ENCODE data around the gene HOGA1. TPM values are rescaled to one million over a fixed set of nuclear protein-coding genes. Genes with fewer than 3 reads are reported as not detected.
A peak's percentile ranks its signal among the peaks of the same experiment; 100 is the strongest.
"Not testable (repeated sequence)": the region's sequence is repeated elsewhere in the genome, so short reads cannot be mapped to it uniquely, and the experiment has no call there.

Gene HOGA1
- total and polyA plus RNA-seq, 3 donors from 2014 or later: 0.25 to 1.5 (median 0.55) TPM

DNA sequence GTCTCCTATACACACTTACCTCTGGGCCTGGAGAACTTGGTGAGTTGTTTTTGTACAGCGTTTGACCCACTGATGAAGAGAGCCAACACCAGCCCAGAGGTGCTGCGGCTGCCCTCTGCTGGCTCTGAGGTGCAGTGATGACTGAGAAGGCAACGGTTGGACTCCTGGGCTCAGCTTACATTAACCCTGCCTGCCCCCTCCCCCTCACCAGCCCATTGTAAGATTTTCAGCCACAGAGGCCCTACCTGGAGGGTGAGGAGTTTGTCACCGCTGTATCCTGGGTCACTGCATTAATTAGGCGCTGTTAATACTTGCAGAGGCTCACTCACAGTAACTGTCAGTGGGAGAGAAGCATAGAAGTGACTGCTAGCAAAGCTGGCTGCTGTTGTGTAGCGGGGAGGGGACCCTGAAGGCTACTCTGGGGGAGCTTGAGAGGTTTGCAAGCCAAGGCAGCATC lies 30.6 kb upstream of the HOGA1 start:
- H3K9me3 ChIP-seq: no peaks in the 10 kb centered on the region
- TF ChIP-seq POLR2A (IDR thresholded peaks at IDR 0.05) (no peak), CTCF (IDR thresholded peaks at IDR 0.05) (peak; percentile 42 to 70 (median 51))
- H3K36me3 ChIP-seq (ENCODE audit: low read depth, missing control alignments): no peaks in the 10 kb centered on the region
- no peak overlapping the region for H3K4me3 ChIP-seq
- no peak overlapping the region for H3K27ac ChIP-seq
- WGBS, 2 donors: 21 to 22% methylated on average over 5 to 6 of the region's 6 CpGs
- intact Hi-C loops (cut with DNase I; ENCODE audit: low total_unique reads): no loop called here
- peaks cover 26% of the 10 kb centered on the region for H3K4me1 ChIP-seq
- DNase-seq: peak; percentile 77
- H3K27me3 ChIP-seq: no peaks in the 10 kb centered on the region

- not testable (repeated sequence) for H3K27me3 ChIP-seq
- WGBS, 2 donors: 85 to 96% methylated on average over 5 of the region's 5 CpGs
Observed at GRCh38 chr10:97554336-97554735, 29.9 kb upstream of the HOGA1 start.

DNA sequence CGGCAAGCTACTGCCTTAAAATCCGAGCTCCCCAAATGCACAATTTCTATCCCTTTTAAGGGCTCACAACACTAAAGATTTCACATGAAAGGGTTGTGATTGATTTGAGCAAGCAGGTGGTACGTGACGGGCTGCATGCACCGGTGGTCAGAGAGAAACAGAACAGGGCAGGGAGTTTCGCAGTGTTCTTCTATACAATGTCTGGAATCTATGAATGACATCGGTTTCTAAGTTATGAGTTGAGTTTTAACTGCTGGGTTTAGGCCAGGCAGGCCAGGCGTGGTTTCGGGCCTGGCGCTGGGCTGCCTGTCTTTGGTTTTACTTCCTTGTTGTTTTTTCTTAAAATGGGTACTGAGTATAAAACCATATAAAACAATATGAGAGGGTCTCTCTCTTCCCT lies 28.6 kb upstream of the HOGA1 start:
- H3K27ac ChIP-seq; H3K9me3 ChIP-seq; H3K4me3 ChIP-seq; intact Hi-C loops (cut with DNase I; ENCODE audit: low total_unique reads); H3K27me3 ChIP-seq; DNase-seq; H3K36me3 ChIP-seq (ENCODE audit: low read depth, missing control alignments): not testable (repeated sequence)
- WGBS, 2 donors: 77 to 78% methylated on average over 10 of the region's 10 CpGs
- H3K4me1 ChIP-seq: peaks cover 13% of the 10 kb centered on the region

More at GRCh38 chr10:97554336-97554735, 29.9 kb upstream of the HOGA1 start:
- intact Hi-C loops (cut with DNase I; ENCODE audit: low total_unique reads); H3K27ac ChIP-seq; H3K9me3 ChIP-seq; H3K36me3 ChIP-seq (ENCODE audit: low read depth, missing control alignments); DNase-seq; H3K4me3 ChIP-seq: not testable (repeated sequence)
- peaks cover 19% of the 10 kb centered on the region for H3K4me1 ChIP-seq

DNA sequence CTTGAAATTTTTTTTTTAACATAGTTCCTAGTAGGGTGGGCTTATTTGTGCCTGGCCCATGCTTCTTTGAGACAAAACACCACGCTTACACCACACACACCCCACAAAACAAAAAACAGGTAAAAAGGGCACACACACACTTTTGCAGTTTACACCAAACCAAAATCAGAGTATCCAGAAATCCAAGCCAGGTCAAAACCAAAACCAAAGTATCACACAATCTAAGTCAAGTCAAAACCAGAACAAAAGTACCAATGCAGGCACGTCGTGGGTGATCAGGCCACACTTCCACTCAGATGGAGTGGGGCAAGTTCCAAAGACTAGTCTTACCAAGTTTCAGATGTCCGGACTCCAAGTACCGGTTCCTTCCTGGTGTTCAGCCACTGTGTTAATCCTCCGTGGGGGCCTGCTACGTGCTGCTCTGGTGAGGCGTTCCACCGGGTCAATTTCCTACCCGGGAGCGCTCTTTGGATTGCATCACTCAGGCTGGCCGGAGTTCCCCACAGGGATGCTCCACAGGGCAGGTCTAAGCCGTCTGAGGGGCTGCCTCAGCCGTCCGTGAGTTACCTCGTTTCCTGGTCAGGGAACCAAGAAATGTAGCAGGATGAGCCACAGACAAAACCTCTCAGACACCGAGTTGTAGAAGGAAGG lies 23.3 kb upstream of the HOGA1 start:
- H3K27ac ChIP-seq; H3K4me3 ChIP-seq; DNase-seq; H3K27me3 ChIP-seq; intact Hi-C loops (cut with DNase I; ENCODE audit: low total_unique reads); H3K9me3 ChIP-seq; H3K4me1 ChIP-seq; H3K36me3 ChIP-seq (ENCODE audit: low read depth, missing control alignments): not testable (repeated sequence)
- WGBS, 2 donors: 76 to 90% methylated on average over 16 to 17 of the region's 17 CpGs

- 90 to 93% methylated on average over 12 of the region's 12 CpGs for WGBS, 2 donors
- intact Hi-C loops (cut with DNase I; ENCODE audit: low total_unique reads); H3K36me3 ChIP-seq (ENCODE audit: low read depth, missing control alignments); H3K9me3 ChIP-seq; H3K27ac ChIP-seq; H3K27me3 ChIP-seq; DNase-seq; H3K4me1 ChIP-seq; H3K4me3 ChIP-seq: not testable (repeated sequence)
Observed at GRCh38 chr10:97561386-97562077, 22.7 kb upstream of the HOGA1 start.

- DNase-seq; H3K4me3 ChIP-seq; H3K27ac ChIP-seq; H3K36me3 ChIP-seq (ENCODE audit: low read depth, missing control alignments); H3K27me3 ChIP-seq; H3K9me3 ChIP-seq; intact Hi-C loops (cut with DNase I; ENCODE audit: low total_unique reads); H3K4me1 ChIP-seq: not testable (repeated sequence)
- WGBS, 2 donors: 90 to 96% methylated on average over 5 of the region's 5 CpGs
Observed at GRCh38 chr10:97562329-97562728, 21.9 kb upstream of the HOGA1 start.

DNA sequence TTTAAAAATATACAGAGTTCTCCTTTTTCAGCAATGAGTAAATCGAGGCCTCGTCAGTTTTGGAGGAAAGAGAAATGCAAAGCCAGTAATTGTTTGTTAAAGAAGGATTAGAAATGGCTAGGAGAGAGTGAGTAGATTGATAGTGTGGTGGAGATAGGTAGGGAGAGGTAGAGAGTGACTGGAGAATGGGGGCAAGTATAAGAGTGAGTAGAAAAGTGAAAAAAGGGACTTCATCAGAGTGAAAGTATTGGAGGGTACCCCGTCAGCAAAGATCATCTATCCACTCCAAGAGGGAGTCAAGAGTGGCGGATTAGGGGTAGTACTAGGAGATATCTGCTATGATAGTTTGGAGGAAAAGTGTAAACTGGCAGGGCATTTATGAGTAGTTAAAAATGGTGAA lies 20.9 kb upstream of the HOGA1 start:
- H3K4me1 ChIP-seq: peaks cover 5% of the 10 kb centered on the region
- no peaks in the 10 kb centered on the region for H3K27me3 ChIP-seq
- intact Hi-C loops (cut with DNase I; ENCODE audit: low total_unique reads): no loop called here
- no peak overlapping the region for H3K27ac ChIP-seq
- H3K36me3 ChIP-seq (ENCODE audit: low read depth, missing control alignments): no peaks in the 10 kb centered on the region
- no peak for TF ChIP-seq CTCF (IDR thresholded peaks at IDR 0.05)
- no peak for TF ChIP-seq POLR2A (IDR thresholded peaks at IDR 0.05)
- no peak overlapping the region for H3K4me3 ChIP-seq
- DNase-seq: no peak
- WGBS, 2 donors: 93 to 96% methylated on average over 4 of the region's 4 CpGs
- no peaks in the 10 kb centered on the region for H3K9me3 ChIP-seq

All from testis (tissue), 3 donors.